Measurements from ENCODE around the gene NTSR1.

Gene NTSR1

GRCh38 chr20:62692801-62693523 is 15.7 kb upstream of the NTSR1 start:
- H3K27ac ChIP-seq = no peak overlapping the region
- DNase-seq (ENCODE audit: low read depth, low spot score) = no peak

GRCh38 chr20:62693524-62693922 is 15.1 kb upstream of the NTSR1 start:
- DNase-seq (ENCODE audit: low read depth, low spot score) = no peak
- H3K27ac ChIP-seq = no peak overlapping the region

GRCh38 chr20:62694106-62694505 is 14.5 kb upstream of the NTSR1 start:
- no peak overlapping the region for H3K27ac ChIP-seq
- no peak for DNase-seq (ENCODE audit: low read depth, low spot score)

DNA sequence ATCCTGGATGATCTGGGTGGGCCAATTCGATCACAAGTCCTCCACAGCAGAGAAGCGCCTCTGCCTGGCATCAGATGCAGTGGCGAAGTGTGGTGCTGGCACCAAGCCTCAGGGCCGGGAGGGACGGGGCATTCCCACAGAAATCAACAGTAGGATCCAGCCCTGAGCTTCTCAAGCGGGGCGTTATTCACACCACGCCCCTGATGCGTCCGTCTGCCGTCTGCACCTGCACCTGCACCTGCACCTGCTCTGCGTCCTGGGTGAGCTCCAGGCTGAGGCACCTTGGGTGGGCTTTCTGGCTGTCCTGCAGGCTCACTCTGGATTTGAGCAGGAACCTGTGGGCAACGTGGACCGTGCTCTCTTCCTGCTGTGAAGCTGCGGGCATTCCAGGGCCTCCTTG is 13.8 kb upstream of the NTSR1 start:
- no peak for DNase-seq (ENCODE audit: low read depth, low spot score)
- H3K27ac ChIP-seq = no peak overlapping the region

- no peak overlapping the region for H3K27ac ChIP-seq
- no peak for DNase-seq (ENCODE audit: low read depth, low spot score)
These were observed 12.9 kb upstream of the NTSR1 start for GRCh38 chr20:62695448-62696414.

GRCh38 chr20:62696434-62696957 is 12.1 kb upstream of the NTSR1 start:
- no peak for DNase-seq (ENCODE audit: low read depth, low spot score)

DNA sequence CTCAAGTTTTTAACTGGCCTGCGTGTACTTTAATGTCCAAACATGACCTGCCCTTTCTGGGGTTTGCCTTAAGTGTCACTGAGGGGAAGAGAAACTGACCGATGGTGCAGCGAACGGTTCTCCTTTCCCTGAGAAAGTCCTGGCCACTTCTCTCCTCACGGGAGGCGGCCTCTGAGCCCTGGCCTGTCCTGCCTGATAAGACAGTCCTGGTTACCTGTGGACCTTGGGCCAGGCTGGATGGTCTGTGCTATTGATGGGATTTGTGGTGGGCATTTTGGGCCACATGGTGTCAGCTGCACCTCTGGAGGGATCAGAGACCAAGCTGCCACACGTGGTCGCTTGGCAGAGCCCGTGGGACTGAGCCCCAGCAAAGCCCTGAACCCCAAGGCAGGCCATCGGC is 11.6 kb upstream of the NTSR1 start:
- no peak for DNase-seq (ENCODE audit: low read depth, low spot score)
- no peak overlapping the region for H3K27ac ChIP-seq

More at GRCh38 chr20:62696434-62696957, 12.1 kb upstream of the NTSR1 start:
- H3K27ac ChIP-seq = no peak overlapping the region

GRCh38 chr20:62697468-62697912 is 11.1 kb upstream of the NTSR1 start:
- H3K27ac ChIP-seq = no peak overlapping the region
- no peak for DNase-seq (ENCODE audit: low read depth, low spot score)

DNA sequence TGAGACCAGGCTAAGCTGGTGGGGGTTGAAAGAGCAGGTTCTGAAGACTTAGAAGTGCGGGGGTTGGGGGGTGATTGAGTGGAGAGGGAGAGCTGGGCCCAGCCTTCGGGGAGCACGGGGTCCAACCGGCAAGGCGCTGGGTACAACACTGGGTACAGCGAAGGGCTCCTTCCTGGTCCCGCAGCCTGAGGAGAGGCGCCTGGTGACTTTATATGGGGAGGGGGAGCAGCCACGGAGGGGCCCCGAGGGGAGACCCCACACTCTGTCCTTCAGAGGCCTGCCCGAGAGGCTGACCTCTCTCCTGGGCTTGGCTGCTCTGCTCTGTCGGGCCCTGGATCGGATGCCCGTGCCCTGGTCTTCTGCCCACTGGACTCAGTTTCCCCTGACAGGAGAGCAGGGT is 10.4 kb upstream of the NTSR1 start:
- DNase-seq (ENCODE audit: low read depth, low spot score) = no peak
- no peak overlapping the region for H3K27ac ChIP-seq

- H3K27ac ChIP-seq = no peak overlapping the region
- DNase-seq (ENCODE audit: low read depth, low spot score) = no peak
These were observed 9.3 kb upstream of the NTSR1 start for GRCh38 chr20:62699296-62699695.

- DNase-seq (ENCODE audit: low read depth, low spot score) = no peak
- no peak overlapping the region for H3K27ac ChIP-seq
These were observed 8.9 kb upstream of the NTSR1 start for GRCh38 chr20:62699741-62700140.

DNA sequence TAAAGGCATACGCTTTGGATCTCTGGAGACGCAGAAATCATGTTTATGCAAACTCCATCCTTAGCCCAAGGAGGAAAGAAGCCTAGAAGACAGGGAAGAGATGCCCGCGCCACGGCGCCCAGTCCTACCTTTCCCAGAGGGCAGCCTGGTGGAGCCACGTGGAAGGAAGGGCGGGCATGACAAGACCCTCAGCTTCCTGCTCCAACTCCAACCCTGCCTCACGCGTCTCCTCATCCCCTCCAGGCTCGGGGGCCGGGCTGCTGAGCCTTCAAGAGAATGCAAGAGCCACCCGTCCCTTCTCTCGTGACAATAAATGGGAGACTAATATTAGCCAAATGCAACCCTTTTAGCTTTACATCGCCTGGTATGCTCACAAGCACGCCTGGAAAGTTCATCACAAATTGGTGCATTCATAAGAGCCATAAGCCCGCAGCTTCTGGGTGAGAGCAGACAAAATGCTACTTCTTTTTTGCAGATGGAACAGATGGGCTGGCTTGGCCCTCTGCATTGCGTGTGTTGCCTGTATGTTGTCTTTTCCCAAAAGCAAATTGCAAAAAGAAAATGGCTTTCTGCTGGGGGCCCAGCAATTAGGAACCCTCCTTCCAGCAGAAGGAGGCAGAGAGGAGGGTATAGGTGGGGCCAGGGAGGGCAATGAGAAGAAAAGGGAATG is 8.2 kb upstream of the NTSR1 start:
- no peak overlapping the region for H3K27ac ChIP-seq
- DNase-seq (ENCODE audit: low read depth, low spot score) = no peak

- no peak for DNase-seq (ENCODE audit: low read depth, low spot score)
- no peak overlapping the region for H3K27ac ChIP-seq
These were observed 7.2 kb upstream of the NTSR1 start for GRCh38 chr20:62701161-62702012.

- H3K27ac ChIP-seq = no peak overlapping the region
- DNase-seq (ENCODE audit: low read depth, low spot score) = no peak
These were observed 6.7 kb upstream of the NTSR1 start for GRCh38 chr20:62702013-62702300.

GRCh38 chr20:62702895-62703852 is 5.5 kb upstream of the NTSR1 start:
- peak; percentile 73 for DNase-seq (ENCODE audit: low read depth, low spot score)
- peak overlapping the region; percentile 65 for H3K27ac ChIP-seq

DNA sequence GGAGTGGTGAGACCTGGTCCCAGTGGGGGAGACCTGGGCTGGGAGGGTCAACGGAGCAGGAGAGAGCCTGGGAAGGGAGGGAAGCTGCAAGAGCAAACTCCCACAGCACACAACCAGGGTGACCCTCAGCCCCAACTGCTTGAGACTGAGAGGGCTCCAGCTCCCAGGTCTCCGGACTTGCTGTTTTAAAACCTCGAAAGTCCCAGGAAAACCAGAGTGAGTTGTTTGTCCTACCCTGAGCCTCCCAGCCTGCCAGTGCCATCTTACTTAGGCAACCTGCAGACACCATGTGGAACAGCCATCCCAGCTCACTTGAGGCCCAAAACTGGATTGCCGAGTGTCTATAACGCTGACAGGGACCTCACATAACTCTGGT is 4.8 kb upstream of the NTSR1 start:
- no peak for DNase-seq (ENCODE audit: low read depth, low spot score)
- H3K27ac ChIP-seq = peak overlapping the region; percentile 65

DNA sequence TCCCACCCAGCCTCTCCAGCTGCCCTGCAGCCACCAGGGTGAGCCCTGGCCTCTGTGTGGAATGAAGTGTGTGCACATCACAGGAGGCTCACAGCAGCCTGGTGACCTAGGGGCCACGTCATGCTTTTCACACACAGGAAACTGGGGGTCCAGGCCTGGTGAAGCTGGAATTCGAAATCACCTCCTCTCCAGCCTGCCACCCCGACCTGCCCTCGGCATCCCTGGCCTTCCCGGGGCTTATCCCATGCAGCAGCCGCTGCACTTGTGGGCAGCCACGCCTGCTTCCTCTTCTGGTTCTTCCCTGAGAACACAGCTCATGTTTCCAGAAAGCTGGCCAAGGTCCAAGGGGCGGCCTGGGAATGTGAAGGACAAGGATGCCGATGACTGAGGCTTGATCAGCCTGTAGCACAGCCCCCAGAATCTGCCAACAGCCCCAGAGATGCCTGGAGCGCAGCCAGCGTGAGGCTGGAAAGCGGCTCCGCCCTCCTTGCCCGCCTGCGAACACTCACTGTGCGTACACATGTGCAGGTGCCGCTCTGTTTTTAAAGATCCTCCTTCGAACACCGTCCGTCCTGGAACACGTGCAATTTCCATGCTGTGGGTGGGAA is 4.2 kb upstream of the NTSR1 start:
- peak; percentile 70 for DNase-seq (ENCODE audit: low read depth, low spot score)
- peak overlapping the region; percentile 65 for H3K27ac ChIP-seq

DNA sequence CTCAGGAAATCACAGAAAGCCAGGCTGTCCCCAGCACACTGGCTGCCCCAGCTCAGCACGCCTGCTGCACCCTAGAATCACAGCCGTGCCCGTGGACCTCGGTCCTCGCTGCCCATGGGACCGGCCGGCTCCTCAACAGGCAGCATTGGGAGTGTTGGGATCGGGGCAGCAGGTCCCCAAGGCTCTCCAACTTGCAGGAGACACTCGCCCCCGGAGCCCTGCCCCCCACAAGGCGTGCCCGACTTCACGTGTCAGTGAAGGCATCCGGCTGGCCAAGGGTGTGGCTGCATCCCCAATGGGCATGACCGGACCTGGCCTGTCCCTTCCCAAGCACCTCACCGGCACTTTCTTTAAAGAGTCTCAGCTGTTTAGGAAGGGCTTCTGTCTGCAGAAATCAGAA is 3.0 kb upstream of the NTSR1 start:
- no peak overlapping the region for H3K27ac ChIP-seq
- DNase-seq (ENCODE audit: low read depth, low spot score) = no peak

Data from epithelial cell of prostate (primary cell).